Umbilical cord (tissue), 2 donors: ENCODE data around the gene TRIM9. TPM values are rescaled to one million over a fixed set of nuclear protein-coding genes. Genes with fewer than 3 reads are reported as not detected.

Experiments used
- DNase-seq: peaks from one replicate; pipeline ENCODE4 v3.0.0-alpha.2; 2015; ENCODE audit warnings: low spot score
- total RNA-seq: library from RNA; depleted of rRNA; stranded (reverse); fragments of >200 nt; gene quantifications from one replicate; pipeline ENCODE4 v1.2.3, GENCODE V29; 2014; ENCODE audit warnings: low replicate concordance; ENCODE audit not compliant: insufficient read depth

Gene TRIM9
- total RNA-seq, 1 donor from 2014 or later = 30.8 TPM

DNA sequence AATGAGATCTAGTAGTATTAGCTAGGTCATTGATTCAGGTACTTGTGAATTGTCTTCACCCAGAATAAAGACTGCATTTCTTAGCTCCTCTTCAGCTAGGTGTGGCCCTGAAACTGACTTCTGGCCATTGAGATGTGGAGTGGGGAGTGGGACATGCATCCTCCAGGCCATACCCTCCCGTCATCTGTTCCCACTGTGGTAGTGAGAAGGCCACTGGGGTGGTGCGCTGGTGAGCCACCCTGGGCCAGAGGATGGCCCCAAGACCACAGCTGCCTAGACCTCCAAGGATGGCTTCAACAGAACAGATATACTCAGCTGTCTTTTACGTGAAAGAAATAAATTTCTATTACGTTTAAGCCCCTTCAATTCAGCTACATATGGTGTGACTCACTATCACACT is 36.5 kb downstream of the TRIM9 start:
- no peak for DNase-seq

DNA sequence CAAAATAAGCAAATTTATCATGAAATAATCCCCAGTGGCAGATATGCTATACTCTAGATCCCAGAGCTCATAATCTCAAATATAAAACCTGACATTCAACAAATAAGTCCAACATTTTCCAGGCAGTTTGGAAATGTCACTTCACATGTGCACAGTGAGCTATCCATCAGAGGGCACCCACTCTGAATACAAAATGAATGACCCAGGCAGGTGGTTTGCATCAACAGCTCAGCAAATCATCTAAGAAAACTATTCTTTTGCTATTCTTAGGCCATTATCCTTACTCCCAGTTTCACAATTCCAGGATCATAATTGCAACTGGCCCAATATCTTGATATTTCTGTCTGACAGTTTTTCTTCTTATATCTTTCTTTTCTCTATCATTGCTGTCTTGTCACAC is 38.5 kb downstream of the TRIM9 start:
- no peak for DNase-seq

DNA sequence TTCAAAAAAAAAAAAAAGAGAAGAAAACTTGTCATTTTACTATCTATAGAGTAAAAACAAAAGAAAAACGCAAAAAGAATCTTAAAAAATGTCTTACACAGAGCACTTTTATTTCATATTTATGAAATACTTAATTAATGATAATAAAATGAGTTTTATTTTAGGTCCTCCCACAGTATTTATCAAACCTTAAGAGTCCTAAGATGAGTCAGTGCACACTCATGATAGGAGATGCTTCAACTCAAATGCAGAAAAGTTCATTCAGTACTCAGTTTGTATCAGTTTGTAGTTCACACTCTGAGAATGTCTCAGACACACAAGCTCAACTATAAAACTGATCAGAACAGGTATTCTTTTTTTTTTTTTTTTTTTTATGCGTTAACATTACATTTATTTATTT is 41.7 kb downstream of the TRIM9 start:
- no peak for DNase-seq

DNA sequence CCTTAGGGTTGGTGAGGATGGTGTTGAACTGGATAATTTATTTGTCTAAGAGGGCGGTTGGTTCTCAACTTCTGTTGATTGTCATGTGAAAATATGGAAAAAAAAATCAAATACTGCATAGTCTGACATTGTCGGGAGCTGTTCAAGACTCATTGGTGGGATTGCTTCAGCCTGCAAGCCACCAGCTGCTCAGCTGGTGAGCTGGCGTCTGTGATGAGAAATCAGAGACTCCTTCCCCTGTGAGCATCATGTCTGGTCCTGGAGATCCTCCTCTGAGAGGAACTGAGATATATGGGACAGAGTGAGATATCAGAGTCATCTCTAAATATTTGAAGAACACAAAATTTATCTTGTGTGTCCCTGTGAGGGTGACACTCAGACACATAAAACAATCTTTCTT is 49.9 kb downstream of the TRIM9 start:
- no peak for DNase-seq

DNA sequence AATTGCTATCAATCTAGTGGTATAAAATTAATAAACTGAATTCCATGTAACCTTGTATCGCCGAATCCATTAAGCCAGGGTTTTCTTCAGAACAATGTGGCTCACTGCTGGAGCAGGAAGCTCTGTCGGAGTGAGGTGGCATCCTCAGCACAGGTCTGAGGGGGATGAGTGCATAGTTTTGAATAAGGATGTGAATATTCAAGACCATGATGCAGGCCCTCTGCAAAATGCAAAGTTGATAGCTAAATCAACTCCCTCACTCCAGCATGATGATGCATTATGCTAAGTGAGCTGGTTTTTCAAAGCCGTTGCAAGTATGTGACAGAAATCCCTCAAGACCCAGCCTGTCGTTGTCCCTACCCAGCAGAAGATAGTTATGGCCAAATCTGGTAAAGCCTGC is 53.0 kb downstream of the TRIM9 start:
- no peak for DNase-seq

DNA sequence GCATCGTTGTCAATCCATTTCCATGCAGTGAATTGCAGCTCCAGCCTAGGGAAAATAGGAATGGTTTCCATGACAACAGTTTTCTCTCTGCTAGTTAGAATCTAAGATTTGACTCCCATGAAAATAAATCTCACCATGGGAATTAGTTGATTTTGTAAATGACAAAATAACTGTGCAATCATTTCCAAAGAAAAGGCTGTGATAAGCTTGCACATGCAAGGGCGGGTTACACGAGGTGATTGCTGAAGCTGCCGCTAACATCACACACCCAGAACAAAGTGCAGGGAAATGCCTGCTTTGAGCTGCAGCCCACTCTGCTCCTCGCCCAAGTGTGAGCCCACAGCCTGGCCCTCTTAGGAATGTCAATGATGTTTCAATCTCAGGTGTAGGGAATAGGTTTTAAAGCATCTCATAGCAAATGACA is 53.8 kb downstream of the TRIM9 start:
- no peak for DNase-seq

DNA sequence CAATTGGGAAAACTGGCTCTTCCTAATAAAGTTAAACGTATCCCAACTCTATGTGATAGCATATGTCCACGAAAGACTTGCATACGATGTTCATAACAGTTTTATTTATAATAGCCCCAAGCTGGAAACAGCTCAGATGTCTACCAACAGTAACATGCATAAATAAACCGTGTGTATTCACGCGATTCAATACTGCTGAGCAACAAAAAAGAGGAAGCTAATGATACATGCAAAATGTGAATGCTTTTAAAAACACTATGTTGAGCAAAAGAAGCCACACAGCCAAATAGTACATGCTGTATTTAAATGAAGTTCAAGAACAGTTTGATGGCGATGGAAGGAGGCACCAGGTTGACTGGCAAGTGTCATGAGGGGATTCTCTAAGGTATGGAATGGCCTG is 55.7 kb downstream of the TRIM9 start:
- no peak for DNase-seq

DNA sequence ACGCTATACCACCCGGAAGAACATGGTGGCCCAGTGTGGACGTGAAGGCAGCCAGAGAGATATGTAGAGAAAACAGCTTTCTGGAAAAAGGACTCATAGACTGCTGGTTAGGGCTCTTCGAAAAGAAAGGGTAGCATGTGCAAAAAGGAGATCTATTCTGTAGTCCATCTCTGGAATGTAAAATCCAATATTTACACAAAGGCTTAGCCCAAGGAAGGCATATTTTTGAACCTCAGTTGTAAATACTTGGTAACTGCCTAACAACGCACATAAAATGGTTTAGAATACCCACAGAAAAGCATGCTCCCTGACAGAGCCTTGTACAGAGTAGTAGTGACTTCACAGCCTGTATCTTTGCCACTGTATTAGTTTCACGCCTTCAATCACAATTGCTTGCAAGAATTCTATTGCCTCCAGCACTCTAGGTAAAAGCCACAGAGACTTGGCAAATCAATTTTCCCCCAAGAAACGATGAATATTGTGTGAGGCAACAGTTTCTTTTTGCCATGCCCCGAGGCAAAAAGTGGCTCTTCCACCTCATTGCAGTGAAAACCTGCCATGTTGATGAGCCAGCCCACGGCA is 59.2 kb downstream of the TRIM9 start:
- DNase-seq = no peak

DNA sequence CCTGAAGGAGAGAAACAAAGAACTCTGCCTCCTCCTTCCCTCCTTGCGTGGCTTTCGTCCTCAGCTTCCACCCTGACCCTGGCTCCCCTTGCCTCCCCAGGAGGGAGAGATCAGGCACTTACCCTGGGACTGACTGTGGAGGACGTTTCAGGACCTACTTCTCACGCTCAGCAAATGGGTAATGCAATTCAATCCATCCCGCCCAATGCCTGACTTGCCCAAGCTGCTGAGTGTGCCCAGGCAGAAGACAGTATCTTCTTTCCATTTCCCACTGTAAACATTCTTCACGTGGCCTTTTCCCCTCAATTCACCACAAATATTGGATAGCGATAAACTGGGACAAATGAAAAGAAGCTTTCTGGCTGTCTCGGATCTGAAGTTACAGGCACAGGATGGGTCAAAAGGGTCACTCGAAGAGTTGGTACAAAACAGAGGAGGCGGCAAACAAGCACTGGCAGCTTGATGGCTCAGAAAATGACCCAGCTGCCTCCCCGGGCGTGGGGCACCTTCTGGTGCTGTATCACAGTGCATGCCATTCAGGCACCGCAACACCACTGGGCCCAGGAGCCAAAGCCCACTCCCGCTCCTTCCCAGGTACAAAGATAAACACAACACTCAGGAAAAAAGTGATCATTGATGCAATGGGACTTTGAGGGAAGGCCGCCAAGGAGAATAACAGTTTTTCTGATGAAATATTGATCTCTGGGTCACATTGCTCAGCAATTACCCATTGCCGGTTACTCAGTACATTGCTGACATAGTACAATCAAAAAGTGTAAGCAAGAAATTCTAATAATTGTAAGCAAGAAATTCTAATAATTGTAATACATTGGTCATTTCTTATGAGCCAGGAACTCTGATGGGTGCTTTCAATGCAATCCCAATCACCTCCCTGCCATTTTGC is 65.8 kb downstream of the TRIM9 start:
- no peak for DNase-seq

DNA sequence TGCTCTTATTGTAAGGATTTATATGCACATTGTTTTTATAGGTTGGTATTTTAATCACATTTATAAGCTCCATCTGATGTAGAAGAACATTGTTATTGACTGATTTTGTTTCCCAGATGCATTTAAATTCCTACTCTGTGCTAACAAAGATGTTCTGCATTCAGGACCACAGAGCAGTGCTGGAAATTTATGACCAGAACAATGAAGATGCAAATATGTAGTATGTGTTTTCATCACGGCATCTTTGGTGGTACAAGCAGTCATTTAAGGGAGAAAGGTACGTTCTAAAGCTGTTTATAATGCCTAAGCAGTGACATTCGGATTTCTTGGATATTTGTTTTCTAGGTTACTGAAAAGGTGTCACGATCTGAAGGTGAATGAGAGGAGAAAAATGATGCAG is 66.5 kb downstream of the TRIM9 start:
- DNase-seq = no peak

DNA sequence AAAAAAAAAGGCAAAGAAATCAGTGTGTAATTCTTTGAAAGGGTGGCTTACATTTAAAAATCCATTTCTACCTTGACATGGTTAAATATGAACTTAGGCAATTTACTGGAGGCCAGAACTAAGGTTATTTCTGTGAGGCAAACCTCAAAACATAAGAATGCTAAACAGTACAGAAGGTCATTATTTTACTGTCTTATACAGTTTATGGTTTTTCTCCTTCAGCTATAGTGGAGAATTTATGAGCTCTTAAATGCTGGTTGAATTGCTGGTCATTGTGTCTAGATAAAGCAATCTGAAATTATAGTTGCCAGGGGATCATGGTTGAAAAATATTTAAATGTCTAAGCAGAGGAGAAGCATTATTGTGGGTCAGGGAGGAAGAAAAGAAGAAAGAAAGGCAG is 70.5 kb downstream of the TRIM9 start:
- peak; percentile 10 for DNase-seq

DNA sequence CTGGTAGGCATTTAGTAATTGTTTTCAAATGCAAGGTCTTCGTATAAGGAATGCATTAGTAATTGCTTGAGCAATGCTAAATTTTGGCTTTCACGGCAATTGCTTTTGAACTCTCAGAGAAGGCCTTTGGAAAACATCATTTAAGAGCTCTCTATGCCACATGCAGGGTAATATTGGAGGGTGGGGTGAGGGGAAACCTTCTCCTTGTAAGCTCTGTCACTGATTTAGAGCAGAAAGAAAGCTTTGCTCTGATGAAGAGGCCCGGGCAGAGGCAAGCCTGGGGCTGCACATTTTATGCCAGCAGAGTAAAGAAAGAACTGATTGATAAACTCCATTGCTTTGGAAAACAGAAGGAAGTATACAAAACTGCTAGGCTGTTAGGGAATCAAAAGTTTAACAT is 70.9 kb downstream of the TRIM9 start:
- peak; percentile 35 for DNase-seq

DNA sequence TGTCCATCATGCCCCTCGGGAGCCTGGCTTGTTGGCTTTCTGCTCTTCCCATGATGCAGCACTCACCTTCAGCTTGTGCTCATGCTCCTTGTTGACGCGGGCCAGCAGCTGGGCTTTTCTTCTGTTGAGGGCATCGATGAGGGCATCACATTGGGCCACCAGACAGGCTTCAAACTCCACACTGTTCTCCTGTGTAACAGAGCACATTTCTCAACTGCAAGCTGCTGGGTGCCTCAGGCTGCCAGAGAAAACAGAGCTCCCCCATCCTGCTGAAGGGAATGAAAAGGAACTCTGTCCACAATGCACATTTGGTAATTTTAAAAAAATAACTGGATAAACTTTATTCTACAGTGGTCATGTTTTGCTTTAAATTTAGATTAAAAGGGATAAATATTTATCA is 72.1 kb downstream of the TRIM9 start:
- no peak for DNase-seq

DNA sequence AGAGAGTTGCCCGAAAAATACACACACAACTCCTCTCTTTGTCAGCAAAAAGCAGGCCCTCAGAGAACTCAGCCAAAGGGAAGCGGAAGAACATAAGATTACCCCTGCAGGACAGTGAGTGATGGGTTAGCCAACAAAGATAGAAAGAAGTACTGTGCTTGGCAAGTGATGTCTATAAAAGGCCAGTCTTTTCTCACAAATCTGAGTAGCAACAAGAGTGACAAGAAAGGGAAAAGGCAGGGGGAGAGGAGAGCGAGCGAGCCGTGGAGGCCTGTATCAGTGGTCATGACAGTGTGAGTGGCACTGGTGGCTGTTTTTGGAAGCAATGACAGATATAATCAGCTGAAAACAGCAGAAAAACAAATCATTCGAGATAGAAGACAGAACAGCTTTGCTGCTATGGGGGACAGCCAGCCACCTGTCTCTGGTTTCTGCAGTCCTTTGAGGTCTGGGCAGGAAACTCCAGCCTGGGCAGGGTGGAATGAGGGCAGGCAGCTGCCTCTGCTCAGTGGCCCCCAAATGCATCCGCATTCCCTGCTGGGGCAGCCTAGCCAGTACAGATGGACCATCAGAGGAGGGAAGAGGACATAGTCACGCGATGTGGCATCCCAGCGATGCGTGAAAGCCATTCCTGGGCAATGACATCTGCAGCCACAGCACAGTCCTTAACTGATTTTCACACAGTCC is 74.7 kb downstream of the TRIM9 start:
- DNase-seq = peak; percentile 5

DNA sequence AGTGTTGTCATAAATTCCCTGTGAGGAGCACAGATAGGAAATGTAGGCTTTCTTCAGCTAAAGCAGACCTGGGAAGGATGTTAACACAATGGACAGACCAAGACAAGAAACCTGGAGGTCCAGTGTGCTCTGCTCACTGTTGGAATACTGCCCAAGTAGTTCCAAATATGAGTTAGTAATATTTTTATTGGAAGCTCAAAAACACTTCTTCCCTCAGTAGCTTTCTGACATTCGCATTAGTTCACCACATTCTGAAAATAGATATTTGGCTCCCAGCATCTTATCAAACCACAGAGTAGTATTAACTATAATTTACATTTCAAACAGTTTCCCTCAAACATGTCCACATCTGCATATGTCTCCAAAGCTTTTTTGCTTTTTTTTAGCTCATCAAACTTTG is 75.8 kb downstream of the TRIM9 start:
- DNase-seq = no peak

DNA sequence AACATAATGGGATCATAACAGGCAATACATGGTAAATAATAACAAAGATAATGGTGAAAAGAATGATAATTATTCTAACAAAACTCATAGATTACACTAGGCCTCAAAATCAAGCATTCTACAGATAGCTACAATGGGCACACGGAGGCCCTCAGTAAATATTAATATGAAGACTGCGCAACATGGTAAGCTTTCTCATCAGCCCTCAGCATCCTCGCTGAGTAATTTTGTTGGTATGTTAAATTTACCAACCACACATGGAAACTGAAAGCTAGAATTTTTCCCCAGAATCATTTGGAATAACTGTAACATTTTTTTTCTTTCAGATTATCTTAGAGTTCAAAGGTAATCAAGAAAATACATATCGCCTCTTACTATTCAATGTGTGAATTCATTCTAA is 76.4 kb downstream of the TRIM9 start:
- peak; percentile 5 for DNase-seq

DNA sequence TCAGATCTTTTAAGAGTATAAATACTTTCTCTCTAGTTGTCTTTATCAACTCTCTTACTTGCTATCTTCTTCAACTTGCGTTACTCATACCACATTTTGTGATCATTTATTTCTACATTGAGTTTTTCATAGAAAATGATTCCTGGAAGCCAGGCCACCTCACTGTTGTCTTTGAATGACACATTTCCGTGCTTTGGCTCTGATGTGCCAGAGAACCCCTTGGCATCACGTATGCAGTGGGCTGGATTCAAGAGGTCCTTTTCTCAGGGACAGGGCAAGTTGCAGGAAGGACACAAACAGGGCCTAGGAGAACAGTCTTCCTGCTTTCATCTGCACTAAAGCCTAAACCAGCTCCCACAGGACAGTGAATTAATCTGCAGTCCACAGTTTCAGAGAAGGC is 80.3 kb downstream of the TRIM9 start:
- no peak for DNase-seq

DNA sequence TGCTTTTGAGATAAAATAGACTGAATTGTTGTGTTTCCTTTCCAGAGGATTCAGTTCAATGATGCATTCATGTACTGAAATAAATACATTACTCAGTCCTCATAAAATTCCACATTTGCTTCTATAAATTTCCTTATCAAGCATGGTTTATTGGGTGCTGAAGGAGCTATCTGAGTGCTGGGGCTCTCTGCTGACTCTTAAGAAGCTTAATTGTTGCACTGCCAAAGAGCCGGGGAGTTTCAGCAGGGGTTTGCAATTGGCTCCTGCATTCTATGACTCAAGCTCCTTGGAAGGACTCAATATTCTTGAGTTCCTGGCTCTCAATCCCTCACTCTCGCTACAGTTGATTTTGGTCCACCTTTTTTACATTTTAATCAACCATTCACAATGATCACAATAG is 80.8 kb downstream of the TRIM9 start:
- DNase-seq = peak; percentile 97

DNA sequence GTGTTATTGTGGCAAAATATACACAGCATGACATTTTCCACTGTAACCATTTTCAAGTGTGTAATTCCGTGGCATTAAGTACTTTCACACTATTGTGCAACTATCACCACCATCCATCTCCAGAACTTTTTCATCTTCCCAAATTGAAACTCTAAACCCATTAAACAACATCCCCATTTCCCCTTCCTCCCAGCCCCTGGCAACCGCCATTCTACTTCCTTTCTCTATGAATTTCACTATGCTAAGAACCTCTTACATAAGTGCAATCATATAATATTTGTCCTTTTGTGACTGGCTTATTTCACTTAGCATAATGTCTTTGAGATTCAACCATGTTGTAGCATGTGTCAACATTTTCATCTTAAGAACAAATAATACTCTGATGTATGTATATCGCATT is 82.8 kb downstream of the TRIM9 start:
- DNase-seq = no peak

DNA sequence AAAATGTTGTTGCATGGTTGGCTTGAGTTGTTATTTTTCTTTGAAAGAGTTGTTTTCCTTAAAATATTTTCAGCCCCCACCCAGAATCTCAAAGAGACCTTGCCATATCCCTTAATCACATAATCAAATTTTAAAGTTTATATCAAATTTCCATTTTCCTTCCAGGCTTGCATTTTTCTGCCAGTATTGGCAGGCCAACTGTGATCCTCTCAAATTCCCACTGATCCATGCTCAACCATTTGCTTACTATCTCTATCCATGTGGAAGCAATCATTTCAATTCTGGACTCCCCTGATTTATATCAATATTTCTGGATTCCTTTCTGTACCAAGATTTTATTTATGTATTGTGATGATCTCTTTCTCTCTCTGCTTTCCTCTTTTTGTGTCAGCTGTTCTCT is 86.5 kb downstream of the TRIM9 start:
- DNase-seq = no peak

DNA sequence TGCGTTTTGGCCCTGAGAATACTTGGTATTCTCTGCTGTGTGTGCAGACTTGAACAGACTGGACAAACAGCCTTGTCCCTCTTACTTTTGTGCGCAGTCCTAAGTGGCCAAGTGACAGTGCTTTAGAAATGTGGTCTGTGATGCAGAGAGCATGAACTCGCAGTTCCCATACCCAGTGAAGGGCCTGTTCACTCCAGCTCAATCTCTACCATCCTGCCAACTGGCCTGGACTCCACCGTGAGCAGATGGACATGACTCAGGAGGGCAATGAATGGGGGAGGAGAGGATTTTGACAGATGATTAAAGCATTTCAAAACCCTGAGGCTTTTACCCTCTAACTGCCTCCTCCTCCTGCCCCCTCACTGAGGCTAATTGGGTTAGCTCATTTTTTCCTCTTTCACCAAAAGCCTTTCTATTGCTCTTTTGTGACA is 88.1 kb downstream of the TRIM9 start:
- peak; percentile 38 for DNase-seq

DNA sequence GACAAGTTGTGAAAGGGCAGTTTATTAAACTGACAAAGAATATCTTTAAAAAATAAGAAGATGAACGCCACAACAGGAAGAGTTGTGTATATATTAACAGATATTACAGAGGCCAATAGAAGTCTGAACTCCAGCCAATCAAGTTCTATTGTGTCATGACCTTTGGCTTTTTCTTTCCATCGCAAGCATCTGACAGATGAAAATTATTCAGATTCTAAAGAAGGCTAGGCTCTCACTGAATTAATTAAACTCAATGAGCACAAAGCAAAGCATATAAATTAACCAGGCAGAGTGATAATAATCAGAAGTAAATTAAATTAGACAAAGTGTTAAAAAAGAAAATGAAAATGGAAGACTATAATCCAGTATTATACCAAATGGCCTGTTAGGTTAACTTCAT is 88.6 kb downstream of the TRIM9 start:
- no peak for DNase-seq
